HG03064 (cell line): Measurements from ENCODE around the gene DNAAF8.

Experiments used
- ATAC-seq: cut with Tn5 transposase; IDR thresholded peaks from one replicate; pipeline ENCODE4 v1.9.1; 2021; ENCODE audit warnings: low read depth; ENCODE audit not compliant: unreplicated experiment

DNAAF8 gene

DNA sequence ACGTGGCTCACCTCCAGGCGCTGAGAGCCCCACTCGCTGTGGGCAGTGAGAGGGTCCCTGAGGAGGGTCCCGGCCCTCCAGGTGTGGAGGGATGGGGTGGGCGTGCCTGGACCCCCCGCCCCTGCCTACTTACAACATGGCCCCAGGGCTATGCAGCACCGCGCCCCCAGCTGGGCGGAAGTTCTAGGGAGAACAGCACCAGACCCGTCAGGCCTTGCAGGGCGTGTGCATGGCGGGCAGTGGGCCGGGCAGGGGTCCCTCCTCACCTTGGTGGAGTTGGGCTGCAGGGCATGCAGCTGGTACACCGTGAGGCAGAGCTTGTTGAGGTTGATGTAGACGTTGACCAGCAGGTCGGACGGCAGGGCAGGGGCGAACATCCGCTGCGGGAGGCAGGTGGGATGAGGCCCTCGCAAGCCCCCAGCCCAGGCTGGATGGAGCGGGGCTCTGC, 63.5 kb downstream of the DNAAF8 start:
- ATAC-seq = no peak

DNA sequence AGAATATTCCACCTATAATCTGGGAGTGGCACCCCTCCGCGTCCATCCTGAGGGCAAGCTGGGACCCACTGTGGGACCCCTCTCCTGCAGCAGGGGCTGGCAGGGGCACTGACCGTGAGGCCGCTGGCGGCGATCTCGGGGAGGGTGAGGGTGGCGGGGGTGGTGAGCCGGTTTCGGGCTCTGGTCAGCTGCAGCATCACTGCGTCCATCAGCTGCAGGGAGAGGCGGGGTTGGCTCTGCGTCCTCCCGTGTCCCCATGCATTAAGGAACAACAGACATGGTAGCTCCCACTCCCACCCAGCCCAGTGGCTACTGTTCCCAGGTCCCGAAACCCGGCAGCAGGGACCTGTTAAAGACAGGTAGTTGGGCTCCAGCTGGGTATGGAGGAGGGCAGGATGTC, 64.1 kb downstream of the DNAAF8 start:
- no peak for ATAC-seq
